Gastrocnemius medialis (tissue), 4 donors: ENCODE results near the gene TRIM63.

Experiments
- POLR2A ChIP-seq, 2 donors: fragments of 450-650 bp; IDR thresholded peaks; one replicate each; pipeline ENCODE4 v1.6.1; 2017; ENCODE audit warnings: antibody characterized with exemption in 2 of 2, mild to moderate bottlenecking in 2 of 2, moderate library complexity in 2 of 2
- TF ChIP-seq, protein P1 (sequence below), 5 experiments: fragments of 450-650 bp in 3 of 5; fragments of 200-600 bp in 2 of 5; sonication (generic) in 2 of 5; IDR thresholded peaks in 4 of 5; conservative IDR thresholded peaks in 1 of 5; 1 replicate in 4 of 5; 2 replicates in 1 of 5; pipeline ENCODE4 v1.5.1; 2016 to 2019; ENCODE audit warnings: antibody characterized with exemption in 5 of 5, mild to moderate bottlenecking in 3 of 5, moderate library complexity in 3 of 5

DNA sequence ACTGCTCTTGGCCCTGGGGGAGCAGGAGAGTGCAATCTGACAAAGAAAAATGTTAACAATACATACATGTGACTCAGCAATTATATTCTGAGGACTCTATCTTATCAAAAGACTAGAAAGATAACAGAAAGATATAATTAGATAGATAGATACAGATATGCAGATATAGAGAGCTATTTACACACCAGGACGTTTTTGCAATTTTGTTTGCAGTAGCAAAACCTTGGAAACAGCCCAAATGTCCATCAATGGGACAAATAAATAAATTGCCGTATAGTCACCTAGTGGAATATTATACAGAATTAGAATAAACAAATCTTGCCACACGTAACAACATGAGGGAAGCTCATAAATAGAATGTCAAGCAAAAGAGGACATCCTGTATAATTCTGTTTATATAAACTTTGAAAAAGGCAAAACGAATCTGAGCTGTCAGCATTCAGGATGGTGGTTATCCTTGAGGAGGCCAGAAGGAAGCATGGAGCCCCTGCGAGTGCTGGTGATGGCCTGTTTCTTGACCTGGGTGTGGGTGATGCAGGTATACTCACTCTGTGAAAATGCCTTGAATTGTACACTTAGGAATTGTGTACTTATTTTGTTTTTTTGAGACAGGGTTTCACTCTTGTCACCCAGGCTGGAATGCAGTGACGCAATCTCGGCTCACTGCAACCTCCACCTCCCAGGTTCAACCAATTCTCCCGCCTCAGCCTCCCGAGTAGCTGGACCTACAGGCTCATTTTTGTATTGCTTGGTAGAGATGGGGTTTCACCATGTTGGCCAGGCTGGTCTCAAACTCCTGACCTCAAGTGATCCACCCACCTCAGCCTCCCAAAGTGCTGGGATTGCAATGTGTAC lies 12.8 kb upstream of the TRIM63 start:
- TF ChIP-seq, protein P1, sequence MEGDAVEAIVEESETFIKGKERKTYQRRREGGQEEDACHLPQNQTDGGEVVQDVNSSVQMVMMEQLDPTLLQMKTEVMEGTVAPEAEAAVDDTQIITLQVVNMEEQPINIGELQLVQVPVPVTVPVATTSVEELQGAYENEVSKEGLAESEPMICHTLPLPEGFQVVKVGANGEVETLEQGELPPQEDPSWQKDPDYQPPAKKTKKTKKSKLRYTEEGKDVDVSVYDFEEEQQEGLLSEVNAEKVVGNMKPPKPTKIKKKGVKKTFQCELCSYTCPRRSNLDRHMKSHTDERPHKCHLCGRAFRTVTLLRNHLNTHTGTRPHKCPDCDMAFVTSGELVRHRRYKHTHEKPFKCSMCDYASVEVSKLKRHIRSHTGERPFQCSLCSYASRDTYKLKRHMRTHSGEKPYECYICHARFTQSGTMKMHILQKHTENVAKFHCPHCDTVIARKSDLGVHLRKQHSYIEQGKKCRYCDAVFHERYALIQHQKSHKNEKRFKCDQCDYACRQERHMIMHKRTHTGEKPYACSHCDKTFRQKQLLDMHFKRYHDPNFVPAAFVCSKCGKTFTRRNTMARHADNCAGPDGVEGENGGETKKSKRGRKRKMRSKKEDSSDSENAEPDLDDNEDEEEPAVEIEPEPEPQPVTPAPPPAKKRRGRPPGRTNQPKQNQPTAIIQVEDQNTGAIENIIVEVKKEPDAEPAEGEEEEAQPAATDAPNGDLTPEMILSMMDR (IDR thresholded peaks at IDR 0.05 in 4 of 5, conservative IDR thresholded peaks at IDR 0.05 in 1 of 5), result no peak
- no peak for TF ChIP-seq POLR2A (IDR thresholded peaks at IDR 0.05)
